ENCODE results near the gene IL36RN. TPM values are rescaled to one million over a fixed set of nuclear protein-coding genes. Genes with fewer than 3 reads are reported as not detected.
A peak's percentile ranks its signal among the peaks of the same experiment; 100 is the strongest.

Gene IL36RN
- total RNA-seq, 1 donor from 2014 or later = 0.25 TPM

DNA sequence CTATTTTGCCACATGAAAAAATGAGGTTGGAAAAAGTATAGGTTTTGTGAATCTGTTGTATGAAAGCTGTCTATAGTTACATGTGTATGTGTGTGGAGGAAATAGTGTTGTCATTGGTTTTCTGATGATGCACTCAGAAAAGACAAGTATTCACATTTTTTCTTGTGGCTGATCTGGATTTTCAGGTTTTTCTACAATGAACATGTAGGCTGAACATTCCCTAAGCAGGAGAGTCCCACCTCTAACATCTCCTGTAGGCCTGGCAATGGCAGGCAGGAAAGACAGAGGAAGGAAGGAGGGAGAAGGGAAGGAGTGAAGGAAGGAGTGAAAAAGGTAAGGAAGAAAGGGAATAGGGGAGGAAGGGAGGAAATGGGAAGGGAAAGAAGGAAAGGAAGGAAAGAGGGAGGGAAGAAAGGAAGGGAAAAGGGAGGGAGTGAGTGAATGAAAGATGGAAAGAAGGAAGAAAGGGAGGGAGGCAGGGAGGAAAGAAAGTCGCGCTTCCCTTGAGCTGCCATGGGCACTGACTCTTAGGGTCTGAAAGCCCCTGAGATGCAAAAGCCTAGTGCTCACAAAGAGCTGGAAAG is 495 bp upstream of the IL36RN start:
- no peak for DNase-seq (ENCODE audit: extremely low spot score in 2 of 2)
- Histone ChIP-seq H3K4me3 (no peak overlapping the region), H3K27ac (no peak overlapping the region), H3K27me3 (no peaks in the 10 kb centered on the region), H3K36me3 (no peaks in the 10 kb centered on the region), H3K9me3 (no peaks in the 10 kb centered on the region), H3K4me1 (no peaks in the 10 kb centered on the region)
- TF ChIP-seq, protein P1, sequence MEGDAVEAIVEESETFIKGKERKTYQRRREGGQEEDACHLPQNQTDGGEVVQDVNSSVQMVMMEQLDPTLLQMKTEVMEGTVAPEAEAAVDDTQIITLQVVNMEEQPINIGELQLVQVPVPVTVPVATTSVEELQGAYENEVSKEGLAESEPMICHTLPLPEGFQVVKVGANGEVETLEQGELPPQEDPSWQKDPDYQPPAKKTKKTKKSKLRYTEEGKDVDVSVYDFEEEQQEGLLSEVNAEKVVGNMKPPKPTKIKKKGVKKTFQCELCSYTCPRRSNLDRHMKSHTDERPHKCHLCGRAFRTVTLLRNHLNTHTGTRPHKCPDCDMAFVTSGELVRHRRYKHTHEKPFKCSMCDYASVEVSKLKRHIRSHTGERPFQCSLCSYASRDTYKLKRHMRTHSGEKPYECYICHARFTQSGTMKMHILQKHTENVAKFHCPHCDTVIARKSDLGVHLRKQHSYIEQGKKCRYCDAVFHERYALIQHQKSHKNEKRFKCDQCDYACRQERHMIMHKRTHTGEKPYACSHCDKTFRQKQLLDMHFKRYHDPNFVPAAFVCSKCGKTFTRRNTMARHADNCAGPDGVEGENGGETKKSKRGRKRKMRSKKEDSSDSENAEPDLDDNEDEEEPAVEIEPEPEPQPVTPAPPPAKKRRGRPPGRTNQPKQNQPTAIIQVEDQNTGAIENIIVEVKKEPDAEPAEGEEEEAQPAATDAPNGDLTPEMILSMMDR (IDR thresholded peaks at IDR 0.05) = no peak
- TF ChIP-seq POLR2A (IDR thresholded peaks at IDR 0.05) (no peak), POLR2AphosphoS5 (IDR thresholded peaks at IDR 0.05; ENCODE audit: insufficient read depth in 1 of 2, low read depth in 1 of 2) (no peak)
- intact Hi-C loops (cut with DNase I) = no loop called here

GRCh38 chr2:113060396-113060795 is 1.4 kb downstream of the IL36RN start:
- intact Hi-C loops (cut with DNase I) = no loop called here
- Histone ChIP-seq H3K36me3 (no peaks in the 10 kb centered on the region), H3K4me3 (no peak overlapping the region), H3K27me3 (no peaks in the 10 kb centered on the region), H3K27ac (no peak overlapping the region), H3K4me1 (no peaks in the 10 kb centered on the region), H3K9me3 (no peaks in the 10 kb centered on the region)
- TF ChIP-seq POLR2AphosphoS5 (IDR thresholded peaks at IDR 0.05; ENCODE audit: insufficient read depth in 1 of 2, low read depth in 1 of 2) (no peak), POLR2A (IDR thresholded peaks at IDR 0.05) (no peak)
- TF ChIP-seq, protein P1 (IDR thresholded peaks at IDR 0.05) = no peak
- peak; percentile 70 to 94 for DNase-seq (ENCODE audit: extremely low spot score in 2 of 2)

GRCh38 chr2:113060796-113061195 is 1.8 kb downstream of the IL36RN start:
- no peak overlapping the region for H3K27ac ChIP-seq
- TF ChIP-seq, protein P1 (IDR thresholded peaks at IDR 0.05) = no peak
- TF ChIP-seq POLR2A (IDR thresholded peaks at IDR 0.05) (no peak), POLR2AphosphoS5 (IDR thresholded peaks at IDR 0.05; ENCODE audit: insufficient read depth in 1 of 2, low read depth in 1 of 2) (no peak)
- no peak overlapping the region for H3K4me3 ChIP-seq
- DNase-seq (ENCODE audit: extremely low spot score in 2 of 2) = peak; percentile 32 to 34
- no peaks in the 10 kb centered on the region for H3K27me3 ChIP-seq
- no peaks in the 10 kb centered on the region for H3K4me1 ChIP-seq
- H3K9me3 ChIP-seq = no peaks in the 10 kb centered on the region
- no peaks in the 10 kb centered on the region for H3K36me3 ChIP-seq
- intact Hi-C loops (cut with DNase I) = no loop called here

DNA sequence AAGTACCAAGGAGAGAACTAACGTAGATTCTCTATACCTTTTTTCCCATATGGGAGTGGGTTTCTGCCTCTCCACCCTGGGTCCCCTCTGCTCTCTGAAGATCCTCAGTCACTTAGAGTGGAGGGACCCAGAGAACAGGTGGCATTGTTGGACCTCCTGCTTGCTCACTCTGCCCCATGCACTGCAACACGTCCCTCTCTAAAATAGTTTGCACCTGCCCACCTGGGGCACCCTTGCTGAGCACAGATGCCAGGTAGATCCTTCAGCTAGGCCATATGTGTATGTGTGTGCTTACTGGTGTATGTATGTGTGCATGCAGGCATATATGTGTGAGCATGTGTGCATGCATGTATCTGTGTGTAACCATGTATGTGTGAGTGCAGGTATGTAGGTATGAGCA is 2.2 kb downstream of the IL36RN start:
- Histone ChIP-seq H3K36me3 (no peaks in the 10 kb centered on the region), H3K4me3 (no peak overlapping the region), H3K27ac (no peak overlapping the region), H3K27me3 (no peaks in the 10 kb centered on the region), H3K9me3 (no peaks in the 10 kb centered on the region), H3K4me1 (no peaks in the 10 kb centered on the region)
- TF ChIP-seq, protein P1 (IDR thresholded peaks at IDR 0.05) = no peak
- TF ChIP-seq POLR2A (IDR thresholded peaks at IDR 0.05) (no peak), POLR2AphosphoS5 (IDR thresholded peaks at IDR 0.05; ENCODE audit: insufficient read depth in 1 of 2, low read depth in 1 of 2) (no peak)
- intact Hi-C loops (cut with DNase I) = no loop called here
- peak; percentile 49 to 70 for DNase-seq (ENCODE audit: extremely low spot score in 2 of 2)

- TF ChIP-seq POLR2A (IDR thresholded peaks at IDR 0.05) (no peak), POLR2AphosphoS5 (IDR thresholded peaks at IDR 0.05; ENCODE audit: insufficient read depth in 1 of 2, low read depth in 1 of 2) (no peak)
- TF ChIP-seq, protein P1 (IDR thresholded peaks at IDR 0.05) = no peak
- no peaks in the 10 kb centered on the region for H3K9me3 ChIP-seq
- H3K27ac ChIP-seq = no peak overlapping the region
- intact Hi-C loops (cut with DNase I) = no loop called here
- no peak overlapping the region for H3K4me3 ChIP-seq
- H3K36me3 ChIP-seq = no peaks in the 10 kb centered on the region
- no peaks in the 10 kb centered on the region for H3K27me3 ChIP-seq
- peak; percentile 74 to 84 for DNase-seq (ENCODE audit: extremely low spot score in 2 of 2)
- no peaks in the 10 kb centered on the region for H3K4me1 ChIP-seq
These were observed 3.1 kb downstream of the IL36RN start for GRCh38 chr2:113061896-113062770.
